HUDEP-2 (cell line): ENCODE measurements around the gene TLE1.
"Not testable (repeated sequence)": the region's sequence is repeated elsewhere in the genome, so short reads cannot be mapped to it uniquely, and the experiment has no call there.

Experiments
- DNase-seq, 76 experiments: peaks; one replicate each; lab custom pipeline; 2025; ENCODE audit not compliant: unreplicated experiment in 76 of 76; lab: John Stamatoyannopoulos, UW

The TLE1 gene

GRCh38 chr9:81604306-81605169 lies 84.8 kb downstream of the TLE1 start:
- no peak for DNase-seq

- no peak for DNase-seq
These were observed 86.3 kb downstream of the TLE1 start for GRCh38 chr9:81602887-81603680.

- DNase-seq, result no peak
These were observed 87.4 kb downstream of the TLE1 start for GRCh38 chr9:81601639-81602623.

GRCh38 chr9:81600631-81601030 lies 88.7 kb downstream of the TLE1 start:
- no peak for DNase-seq

- DNase-seq, result no peak
These were observed 89.5 kb downstream of the TLE1 start for GRCh38 chr9:81599837-81600236.

GRCh38 chr9:81598811-81599210 lies 90.5 kb downstream of the TLE1 start:
- no peak for DNase-seq

GRCh38 chr9:81598123-81598497 lies 91.2 kb downstream of the TLE1 start:
- DNase-seq, result no peak

- no peak for DNase-seq
These were observed 91.8 kb downstream of the TLE1 start for GRCh38 chr9:81597419-81598122.

- no peak for DNase-seq
These were observed 92.5 kb downstream of the TLE1 start for GRCh38 chr9:81596679-81597418.

GRCh38 chr9:81595887-81596543 lies 93.3 kb downstream of the TLE1 start:
- DNase-seq, result no peak

- not testable (repeated sequence) for DNase-seq
These were observed 94.1 kb downstream of the TLE1 start for GRCh38 chr9:81595293-81595692.

GRCh38 chr9:81594415-81594814 lies 94.9 kb downstream of the TLE1 start:
- no peak for DNase-seq

GRCh38 chr9:81592887-81593266 lies 96.5 kb downstream of the TLE1 start:
- DNase-seq, result no peak

GRCh38 chr9:81591791-81592190 lies 97.6 kb downstream of the TLE1 start:
- DNase-seq, result no peak

- DNase-seq, result no peak
These were observed 98.7 kb downstream of the TLE1 start for GRCh38 chr9:81590688-81591087.

- DNase-seq, result no peak
These were observed 99.5 kb downstream of the TLE1 start for GRCh38 chr9:81589819-81590218.

GRCh38 chr9:81589392-81589791 lies 100.0 kb downstream of the TLE1 start:
- no peak for DNase-seq

- no peak for DNase-seq
These were observed 101.0 kb downstream of the TLE1 start for GRCh38 chr9:81588148-81588871.
